Neural cell (in vitro differentiated cells): Measurements from ENCODE around the gene CCDC88C. TPM values are rescaled to one million over a fixed set of nuclear protein-coding genes. Genes with fewer than 3 reads are reported as not detected.

ENCODE experiments used
- H2AFZ ChIP-seq: fragments of 200-600, 300-800 bp; sonication (generic), shearing (Covaris generic); 2 replicates; pipeline ENCODE4 v1.6.0; 2014; ENCODE audit warnings: low read depth, mild to moderate bottlenecking, antibody characterized with exemption, low read length, moderate library complexity
- H3F3A ChIP-seq: fragments of 200-600 bp; shearing (Covaris generic); 2 replicates; pipeline ENCODE4 v1.6.1; 2016; ENCODE audit warnings: mild to moderate bottlenecking, moderate library complexity, mixed read lengths, antibody characterized with exemption, low read length; ENCODE audit not compliant: insufficient read depth, poor library complexity, severe bottlenecking
- H3K27ac ChIP-seq: fragments of 200-600, 300-800 bp; sonication (generic), shearing (Covaris generic); 2 replicates; pipeline ENCODE4 v1.5.1; 2014; ENCODE audit warnings: mild to moderate bottlenecking, low read length, moderate library complexity
- H3K27me3 ChIP-seq: fragments of 300-800, 200-600 bp; sonication (generic), shearing (Covaris generic); 2 replicates; pipeline ENCODE4 v1.6.0; 2014; ENCODE audit warnings: mild to moderate bottlenecking, low read depth, low read length, moderate library complexity; ENCODE audit not compliant: insufficient read depth
- H3K36me3 ChIP-seq: fragments of 300-800, 200-600 bp; sonication (generic), shearing (Covaris generic); 2 replicates; pipeline ENCODE4 v1.5.1; 2014; ENCODE audit warnings: mild to moderate bottlenecking, antibody characterized with exemption, low read length, moderate library complexity; ENCODE audit not compliant: insufficient read depth
- H3K4me2 ChIP-seq: fragments of 300-800, 200-600 bp; sonication (generic), shearing (Covaris generic); 2 replicates; pipeline ENCODE4 v1.6.0; 2014; ENCODE audit warnings: mild to moderate bottlenecking, low read length
- H3K4me3 ChIP-seq: fragments of 300-800, 200-600 bp; sonication (generic), shearing (Covaris generic); 2 replicates; pipeline ENCODE4 v1.5.1; 2014; ENCODE audit warnings: mild to moderate bottlenecking, low read length, moderate library complexity
- H3K79me2 ChIP-seq: fragments of 200-600 bp; shearing (Covaris generic); replicated peaks from 2 replicates; pipeline ENCODE4 v1.6.0; 2014; ENCODE audit warnings: mild to moderate bottlenecking, low read length, moderate library complexity; ENCODE audit not compliant: insufficient read depth
- H3K9ac ChIP-seq: fragments of 300-800, 200-600 bp; sonication (generic), shearing (Covaris generic); 2 replicates; pipeline ENCODE4 v1.6.1; 2016; ENCODE audit warnings: mild to moderate bottlenecking, low read length, mixed read lengths
- H3K9me2 ChIP-seq: fragments of 200-600 bp; shearing (Covaris generic); 2 replicates; pipeline ENCODE4 v1.6.1; 2016; ENCODE audit warnings: mild to moderate bottlenecking, low read length, mixed read lengths; ENCODE audit not compliant: insufficient read depth
- H3K9me3 ChIP-seq: fragments of 200-600, 300-800 bp; sonication (generic), shearing (Covaris generic); 2 replicates; pipeline ENCODE4 v1.6.1; 2016; ENCODE audit warnings: mild to moderate bottlenecking, mixed run types, low read length, moderate library complexity, mixed read lengths
- H4K20me1 ChIP-seq: fragments of 200-600 bp; shearing (Covaris generic); 2 replicates; pipeline ENCODE4 v1.6.1; 2016; ENCODE audit warnings: mild to moderate bottlenecking, mixed run types; ENCODE audit not compliant: insufficient read depth
- EP300 ChIP-seq: fragments of 450-650 bp; conservative IDR thresholded peaks from 2 replicates; pipeline ENCODE4 v1.6.1; 2014; ENCODE audit warnings: antibody characterized with exemption, mild to moderate bottlenecking, moderate library complexity; ENCODE audit not compliant: poor library complexity, severe bottlenecking
- EZH2 ChIP-seq: fragments of 200-600, 300-800 bp; shearing (Covaris generic), sonication (generic); IDR thresholded peaks from 2 replicates; pipeline ENCODE4 v1.6.1; 2014; ENCODE audit warnings: antibody characterized with exemption, low read length, borderline replicate concordance, mild to moderate bottlenecking; ENCODE audit not compliant: insufficient read depth, poor library complexity, severe bottlenecking
- MXI1 ChIP-seq: fragments of 450-650 bp; conservative IDR thresholded peaks from 2 replicates; pipeline ENCODE4 v1.6.1; 2014; ENCODE audit warnings: antibody characterized with exemption, mild to moderate bottlenecking; ENCODE audit not compliant: poor library complexity, severe bottlenecking
- POLR2AphosphoS5 ChIP-seq: IDR thresholded peaks from 2 replicates; pipeline ENCODE4 v1.6.1; 2012
- RAD21 ChIP-seq: fragments of 450-650 bp; conservative IDR thresholded peaks from 2 replicates; pipeline ENCODE4 v1.6.1; 2014; ENCODE audit warnings: antibody characterized with exemption, mild to moderate bottlenecking, moderate library complexity
- SMC3 ChIP-seq: fragments of 450-650 bp; conservative IDR thresholded peaks from 2 replicates; pipeline ENCODE4 v1.6.1; 2014; ENCODE audit warnings: antibody characterized with exemption, mild to moderate bottlenecking, moderate library complexity; ENCODE audit not compliant: poor library complexity
- TAF1 ChIP-seq: IDR thresholded peaks from 2 replicates; pipeline ENCODE4 v1.6.1; 2012; ENCODE audit warnings: low read depth
- polyA plus RNA-seq: library from polyadenylated mRNA; depleted of rRNA; stranded (reverse); fragments of >200 nt; gene quantifications from 2 replicates; pipeline ENCODE4 v1.2.3, GENCODE V29; 2014
- TF ChIP-seq, protein P1 (sequence below): IDR thresholded peaks from 2 replicates; pipeline ENCODE4 v1.6.1; 2012; ENCODE audit warnings: borderline replicate concordance
- TF ChIP-seq, protein P2 (sequence below): fragments of 450-650 bp; IDR thresholded peaks from 2 replicates; pipeline ENCODE4 v1.5.1; 2014; ENCODE audit warnings: antibody characterized with exemption, mild to moderate bottlenecking, moderate library complexity; ENCODE audit not compliant: poor library complexity, severe bottlenecking

The CCDC88C gene
- polyA plus RNA-seq, 1 donor from 2014 or later: 20.1 TPM

DNA sequence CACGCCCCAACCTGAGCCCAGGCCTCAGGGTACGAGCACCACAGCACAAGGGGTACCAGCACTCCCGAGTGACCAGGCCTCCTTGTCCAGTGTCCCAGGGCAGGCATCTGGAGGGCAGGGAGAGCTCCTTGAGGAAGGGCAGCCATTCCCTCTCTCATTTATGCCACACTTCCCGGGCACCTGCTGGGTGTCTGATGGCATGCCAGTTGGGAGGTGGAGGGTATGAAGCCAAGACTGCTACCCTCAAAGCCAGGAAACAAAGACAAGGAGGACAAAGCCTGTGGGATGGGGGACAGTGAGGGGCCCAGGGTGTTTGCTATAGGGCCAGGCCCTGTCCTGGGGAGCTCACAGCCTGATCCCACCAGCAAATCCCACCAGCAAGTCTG, 45.6 kb downstream of the CCDC88C start:
- Histone ChIP-seq H3K36me3 (no peaks in the 10 kb centered on the region), H3K9ac (no peak overlapping the region), H3F3A (no peaks in the 10 kb centered on the region), H3K27ac (no peak overlapping the region), H3K4me3 (no peak overlapping the region), H3K4me2 (no peak overlapping the region), H4K20me1 (no peaks in the 10 kb centered on the region), H3K79me2 (peaks cover 40% of the 10 kb centered on the region), H3K9me2 (no peaks in the 10 kb centered on the region), H3K27me3 (no peaks in the 10 kb centered on the region), H2AFZ (no peak overlapping the region), H3K9me3 (no peaks in the 10 kb centered on the region)
- TF ChIP-seq POLR2AphosphoS5 (no peak), EZH2 (no peak), TAF1 (no peak), SMC3 (no peak)

DNA sequence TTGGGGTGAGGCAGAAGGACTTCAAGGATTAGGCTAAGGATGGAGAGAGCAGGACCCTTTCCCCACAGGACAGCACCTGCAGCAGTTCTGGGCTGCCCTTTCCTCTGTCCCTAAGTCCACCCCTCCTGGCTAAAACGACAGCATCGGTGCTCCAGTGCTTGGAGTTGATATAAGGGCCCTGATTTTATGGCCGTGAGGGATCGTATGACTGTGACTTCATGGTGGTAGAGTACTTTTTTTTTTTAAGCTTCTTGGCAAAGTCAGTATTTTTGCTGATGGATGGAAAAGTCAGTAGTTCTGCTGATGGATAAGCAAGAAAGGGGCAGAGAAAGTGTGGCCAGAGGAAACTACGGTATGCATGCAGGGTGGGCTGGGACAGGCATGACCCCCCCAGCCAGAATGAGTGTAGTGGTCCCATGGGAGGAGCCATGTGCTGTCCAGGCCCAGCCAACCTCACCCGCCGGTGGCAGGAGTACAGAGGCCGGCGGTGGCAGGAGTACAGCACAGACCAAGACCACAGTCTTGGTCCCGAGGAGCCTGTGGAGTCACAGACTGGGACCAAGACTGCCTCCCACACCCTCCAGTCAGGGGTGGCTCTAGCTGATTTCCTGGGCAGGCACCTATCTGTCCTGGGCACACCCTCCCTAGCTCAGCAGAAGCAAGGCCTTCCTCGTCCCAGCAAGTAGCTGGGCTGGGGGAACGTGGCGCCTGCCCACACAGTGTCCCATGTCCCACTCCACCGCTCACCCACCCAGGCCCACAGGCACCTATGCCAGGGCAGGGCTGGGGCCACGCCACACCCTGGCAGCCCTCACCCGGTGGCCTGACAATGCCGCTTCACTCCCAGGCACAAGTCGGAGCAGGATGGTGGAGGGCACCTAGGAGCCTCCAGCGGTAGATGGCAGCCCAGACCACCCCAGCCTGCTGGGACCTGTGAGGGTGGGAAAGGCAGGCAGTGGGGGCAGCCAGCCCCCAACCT, 46.3 kb downstream of the CCDC88C start:
- H3K9me3 ChIP-seq: no peaks in the 10 kb centered on the region
- H3K9ac ChIP-seq: no peak overlapping the region
- no peaks in the 10 kb centered on the region for H3K36me3 ChIP-seq
- peaks cover 43% of the 10 kb centered on the region for H3K79me2 ChIP-seq
- H2AFZ ChIP-seq: no peak overlapping the region
- H3K9me2 ChIP-seq: no peaks in the 10 kb centered on the region
- no peak overlapping the region for H3K4me2 ChIP-seq
- H3K4me3 ChIP-seq: no peak overlapping the region
- TF ChIP-seq EP300: no peak
- no peak for TF ChIP-seq POLR2AphosphoS5
- TF ChIP-seq TAF1: no peak
- TF ChIP-seq EZH2: no peak
- no peak for TF ChIP-seq RAD21
- TF ChIP-seq, protein P1, sequence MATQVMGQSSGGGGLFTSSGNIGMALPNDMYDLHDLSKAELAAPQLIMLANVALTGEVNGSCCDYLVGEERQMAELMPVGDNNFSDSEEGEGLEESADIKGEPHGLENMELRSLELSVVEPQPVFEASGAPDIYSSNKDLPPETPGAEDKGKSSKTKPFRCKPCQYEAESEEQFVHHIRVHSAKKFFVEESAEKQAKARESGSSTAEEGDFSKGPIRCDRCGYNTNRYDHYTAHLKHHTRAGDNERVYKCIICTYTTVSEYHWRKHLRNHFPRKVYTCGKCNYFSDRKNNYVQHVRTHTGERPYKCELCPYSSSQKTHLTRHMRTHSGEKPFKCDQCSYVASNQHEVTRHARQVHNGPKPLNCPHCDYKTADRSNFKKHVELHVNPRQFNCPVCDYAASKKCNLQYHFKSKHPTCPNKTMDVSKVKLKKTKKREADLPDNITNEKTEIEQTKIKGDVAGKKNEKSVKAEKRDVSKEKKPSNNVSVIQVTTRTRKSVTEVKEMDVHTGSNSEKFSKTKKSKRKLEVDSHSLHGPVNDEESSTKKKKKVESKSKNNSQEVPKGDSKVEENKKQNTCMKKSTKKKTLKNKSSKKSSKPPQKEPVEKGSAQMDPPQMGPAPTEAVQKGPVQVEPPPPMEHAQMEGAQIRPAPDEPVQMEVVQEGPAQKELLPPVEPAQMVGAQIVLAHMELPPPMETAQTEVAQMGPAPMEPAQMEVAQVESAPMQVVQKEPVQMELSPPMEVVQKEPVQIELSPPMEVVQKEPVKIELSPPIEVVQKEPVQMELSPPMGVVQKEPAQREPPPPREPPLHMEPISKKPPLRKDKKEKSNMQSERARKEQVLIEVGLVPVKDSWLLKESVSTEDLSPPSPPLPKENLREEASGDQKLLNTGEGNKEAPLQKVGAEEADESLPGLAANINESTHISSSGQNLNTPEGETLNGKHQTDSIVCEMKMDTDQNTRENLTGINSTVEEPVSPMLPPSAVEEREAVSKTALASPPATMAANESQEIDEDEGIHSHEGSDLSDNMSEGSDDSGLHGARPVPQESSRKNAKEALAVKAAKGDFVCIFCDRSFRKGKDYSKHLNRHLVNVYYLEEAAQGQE: no peak
- no peak for TF ChIP-seq SMC3
- no peak for TF ChIP-seq MXI1
- TF ChIP-seq, protein P2, sequence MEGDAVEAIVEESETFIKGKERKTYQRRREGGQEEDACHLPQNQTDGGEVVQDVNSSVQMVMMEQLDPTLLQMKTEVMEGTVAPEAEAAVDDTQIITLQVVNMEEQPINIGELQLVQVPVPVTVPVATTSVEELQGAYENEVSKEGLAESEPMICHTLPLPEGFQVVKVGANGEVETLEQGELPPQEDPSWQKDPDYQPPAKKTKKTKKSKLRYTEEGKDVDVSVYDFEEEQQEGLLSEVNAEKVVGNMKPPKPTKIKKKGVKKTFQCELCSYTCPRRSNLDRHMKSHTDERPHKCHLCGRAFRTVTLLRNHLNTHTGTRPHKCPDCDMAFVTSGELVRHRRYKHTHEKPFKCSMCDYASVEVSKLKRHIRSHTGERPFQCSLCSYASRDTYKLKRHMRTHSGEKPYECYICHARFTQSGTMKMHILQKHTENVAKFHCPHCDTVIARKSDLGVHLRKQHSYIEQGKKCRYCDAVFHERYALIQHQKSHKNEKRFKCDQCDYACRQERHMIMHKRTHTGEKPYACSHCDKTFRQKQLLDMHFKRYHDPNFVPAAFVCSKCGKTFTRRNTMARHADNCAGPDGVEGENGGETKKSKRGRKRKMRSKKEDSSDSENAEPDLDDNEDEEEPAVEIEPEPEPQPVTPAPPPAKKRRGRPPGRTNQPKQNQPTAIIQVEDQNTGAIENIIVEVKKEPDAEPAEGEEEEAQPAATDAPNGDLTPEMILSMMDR: no peak
- no peaks in the 10 kb centered on the region for H4K20me1 ChIP-seq
- no peak overlapping the region for H3K27ac ChIP-seq
- no peaks in the 10 kb centered on the region for H3F3A ChIP-seq
- no peaks in the 10 kb centered on the region for H3K27me3 ChIP-seq
